Gastroesophageal sphincter (tissue), 4 donors: Measurements from ENCODE around the gene LDLRAD4. TPM values are rescaled to one million over a fixed set of nuclear protein-coding genes. Genes with fewer than 3 reads are reported as not detected.

Source experiments
- ATAC-seq: fragments of 150-250 bp; one replicate; pipeline ENCODE4 v1.9.1; 2016; ENCODE audit warnings: mild to moderate bottlenecking, moderate library complexity
- H3K27ac ChIP-seq, 4 donors: fragments of 200-600 bp; sonication (generic) in 3 of 4; 1 replicate in 3 of 4; 2 replicates in 1 of 4; pipeline ENCODE4 v1.5.1; 2016 to 2019
- H3K27me3 ChIP-seq: fragments of 200-600 bp; sonication (generic); one replicate; pipeline ENCODE4 v1.5.1; 2019
- H3K36me3 ChIP-seq, 2 donors: fragments of 200-600 bp; sonication (generic); one replicate each; pipeline ENCODE4 v1.5.1; 2019; ENCODE audit warnings: control low read depth in 1 of 2
- H3K4me1 ChIP-seq, 3 donors: fragments of 200-600 bp; sonication (generic); 1 replicate in 2 of 3; 2 replicates in 1 of 3; pipeline ENCODE4 v1.5.1; 2016 to 2019; ENCODE audit warnings: control low read depth in 2 of 3
- H3K4me3 ChIP-seq, 2 donors: fragments of 200-600 bp; sonication (generic); one replicate each; pipeline ENCODE4 v1.5.1; 2019; ENCODE audit warnings: mild to moderate bottlenecking in 1 of 2, moderate library complexity in 1 of 2
- H3K9me3 ChIP-seq, 3 donors: fragments of 200-600 bp; sonication (generic); one replicate each; pipeline ENCODE4 v1.5.1; 2017 to 2019; ENCODE audit warnings: control low read depth in 2 of 3
- CTCF ChIP-seq, 4 experiments: fragments of 200-600 bp in 2 of 4; fragments of 450-650 bp in 2 of 4; sonication (generic) in 1 of 4; IDR thresholded peaks; one replicate each; pipeline ENCODE4 v1.5.1; 2017 to 2019; ENCODE audit warnings: antibody characterized with exemption in 4 of 4, mild to moderate bottlenecking in 2 of 4, moderate library complexity in 2 of 4
- EP300 ChIP-seq: sonication (generic); formaldehyde crosslinking; IDR thresholded peaks from one replicate; pipeline ENCODE4 v1.6.1; 2017; ENCODE audit warnings: antibody characterized with exemption, mild to moderate bottlenecking
- POLR2A ChIP-seq, 2 donors: fragments of 450-650 bp; IDR thresholded peaks; one replicate each; pipeline ENCODE4 v1.6.1; 2017; ENCODE audit warnings: antibody characterized with exemption in 2 of 2, mild to moderate bottlenecking in 2 of 2, moderate library complexity in 1 of 2
- POLR2AphosphoS5 ChIP-seq: sonication (generic); formaldehyde crosslinking; IDR thresholded peaks from one replicate; pipeline ENCODE4 v1.6.1; 2017; ENCODE audit warnings: antibody characterized with exemption
- WGBS, 2 donors: methylation state at CpG; one replicate each; pipeline ENCODE4 v1.1.5; 2018; ENCODE audit warnings: low coverage in 1 of 2; 5-methylcytosine and 5-hydroxymethylcytosine counted together
- total RNA-seq, 4 donors: library from RNA; depleted of rRNA; stranded (reverse); fragments of >200 nt; gene quantifications; one replicate each; pipeline ENCODE4 v1.1.0, GENCODE V29; 2016

LDLRAD4 gene
- total RNA-seq, 4 donors from 2014 or later = 28.1 to 85.9 (median 55.2) TPM

GRCh38 chr18:13555865-13556264, 337.3 kb downstream of the LDLRAD4 start:
- Histone ChIP-seq H3K36me3 (no peaks in the 10 kb centered on the region), H3K27me3 (no peaks in the 10 kb centered on the region), H3K4me3 (no peak overlapping the region), H3K4me1 (peaks cover 0 to 67% (median 5%) of the 10 kb centered on the region in 3 donors), H3K27ac (peak overlapping the region in 2 of 4 donors; percentile 16 to 43), H3K9me3 (no peaks in the 10 kb centered on the region)
- TF ChIP-seq POLR2A (IDR thresholded peaks at IDR 0.05) (no peak), POLR2AphosphoS5 (no peak), EP300 (no peak), CTCF (IDR thresholded peaks at IDR 0.05) (no peak)
- WGBS, 2 donors = 15 to 30% methylated on average over 3 of the region's 3 CpGs
- ATAC-seq = no peak

- peaks cover 0 to 60% (median under 1%) of the 10 kb centered on the region in 3 donors for H3K4me1 ChIP-seq
- no peak for TF ChIP-seq EP300
- no peak for TF ChIP-seq CTCF (IDR thresholded peaks at IDR 0.05)
- TF ChIP-seq POLR2A (IDR thresholded peaks at IDR 0.05) = no peak
- TF ChIP-seq POLR2AphosphoS5 = no peak
- H3K4me3 ChIP-seq = no peak overlapping the region
- no peaks in the 10 kb centered on the region for H3K9me3 ChIP-seq
- peak overlapping the region in 2 of 4 donors; percentile 16 to 43 for H3K27ac ChIP-seq
- WGBS, 2 donors = 48 to 66% methylated on average over 3 of the region's 3 CpGs
- H3K36me3 ChIP-seq = no peaks in the 10 kb centered on the region
- ATAC-seq = no peak
- H3K27me3 ChIP-seq = no peaks in the 10 kb centered on the region
These were observed 337.9 kb downstream of the LDLRAD4 start for GRCh38 chr18:13556502-13556901.

- H3K36me3 ChIP-seq = no peaks in the 10 kb centered on the region
- H3K9me3 ChIP-seq = no peaks in the 10 kb centered on the region
- H3K27me3 ChIP-seq = no peaks in the 10 kb centered on the region
- H3K4me3 ChIP-seq = no peak overlapping the region
- WGBS, 2 donors = 6 to 11% methylated on average over 4 of the region's 5 CpGs
- peaks cover 0 to 53% (median 5%) of the 10 kb centered on the region in 3 donors for H3K4me1 ChIP-seq
- peak; percentile 50 for ATAC-seq
- H3K27ac ChIP-seq = no peak overlapping the region
- peak; percentile 27 to 74 (median 44) for TF ChIP-seq CTCF (IDR thresholded peaks at IDR 0.05)
- no peak for TF ChIP-seq EP300
These were observed 339.6 kb downstream of the LDLRAD4 start for GRCh38 chr18:13558124-13558523.

GRCh38 chr18:13558790-13559189, 340.2 kb downstream of the LDLRAD4 start:
- ATAC-seq = no peak
- TF ChIP-seq CTCF (IDR thresholded peaks at IDR 0.05) (no peak), POLR2AphosphoS5 (no peak), POLR2A (IDR thresholded peaks at IDR 0.05) (no peak), EP300 (no peak)
- no peak overlapping the region for H3K27ac ChIP-seq
- no peaks in the 10 kb centered on the region for H3K9me3 ChIP-seq
- H3K27me3 ChIP-seq = no peaks in the 10 kb centered on the region
- peaks cover 0 to 53% (median 8%) of the 10 kb centered on the region in 3 donors for H3K4me1 ChIP-seq
- H3K36me3 ChIP-seq = no peaks in the 10 kb centered on the region
- 33 to 66% methylated on average over 2 to 6 of the region's 6 CpGs for WGBS, 2 donors
- no peak overlapping the region for H3K4me3 ChIP-seq

GRCh38 chr18:13559754-13560153, 341.2 kb downstream of the LDLRAD4 start:
- no peaks in the 10 kb centered on the region for H3K27me3 ChIP-seq
- no peaks in the 10 kb centered on the region for H3K9me3 ChIP-seq
- H3K27ac ChIP-seq = no peak overlapping the region
- WGBS, 2 donors = 85 to 95% methylated on average over 4 of the region's 4 CpGs
- no peak overlapping the region for H3K4me3 ChIP-seq
- no peaks in the 10 kb centered on the region for H3K36me3 ChIP-seq
- peaks cover 0 to 60% (median 8%) of the 10 kb centered on the region in 3 donors for H3K4me1 ChIP-seq
- no peak for ATAC-seq
- TF ChIP-seq EP300 (no peak), POLR2A (IDR thresholded peaks at IDR 0.05) (no peak), CTCF (IDR thresholded peaks at IDR 0.05) (no peak), POLR2AphosphoS5 (no peak)
